WTC11 (cell line): Measurements from ENCODE around the gene LITAFD. TPM values are rescaled to one million over a fixed set of nuclear protein-coding genes. Genes with fewer than 3 reads are reported as not detected.

Experiments used
- ATAC-seq: fragments of 200-7000 bp; cut with Tn5 transposase; 2 replicates; pipeline ENCODE4 v1.10.0; 2021; ENCODE audit warnings: mild to moderate bottlenecking, moderate library complexity
- CTCF ChIA-PET: fragments of 300-600 bp; sonication (Branson Sonifier 250); formaldehyde crosslinking; loops from one replicate; lab custom pipeline; 2021; ENCODE audit warnings: antibody characterized with exemption; lab: Charles Lee
- POLR2A ChIA-PET: fragments of 350-600 bp; sonication (Branson Sonifier 250); formaldehyde crosslinking; loops from one replicate; lab custom pipeline; 2021; ENCODE audit warnings: antibody characterized with exemption; lab: Charles Lee
- DNase-seq: peaks from one replicate; pipeline ENCODE4 v3.0.0; 2021; ENCODE audit warnings: low spot score
- H3K27ac Mint-ChIP-seq: 2 replicates; pipeline ENCODE4 v1.8.0; 2021; ENCODE audit warnings: mixed read lengths
- H3K27me3 Mint-ChIP-seq: 2 replicates; pipeline ENCODE4 v1.8.0; 2021; ENCODE audit warnings: low read depth, mild to moderate bottlenecking, moderate library complexity, mixed read lengths
- H3K36me3 Mint-ChIP-seq: 2 replicates; pipeline ENCODE4 v1.8.0; 2021; ENCODE audit warnings: mixed read lengths
- H3K4me1 Mint-ChIP-seq: 2 replicates; pipeline ENCODE4 v1.8.0; 2022; ENCODE audit warnings: mixed read lengths
- H3K4me3 Mint-ChIP-seq: 2 replicates; pipeline ENCODE4 v1.8.0; 2021; ENCODE audit warnings: mild to moderate bottlenecking, moderate library complexity, mixed read lengths
- H3K9me3 Mint-ChIP-seq: 2 replicates; pipeline ENCODE4 v1.8.0; 2021; ENCODE audit warnings: mixed read lengths
- CBFB ChIP-seq: sonication (generic); formaldehyde crosslinking; IDR thresholded peaks from 2 replicates; pipeline ENCODE4 v1.8.1; 2022; ENCODE audit warnings: mild to moderate bottlenecking, low read depth, missing genetic modification reagents
- CREM ChIP-seq: sonication (generic); formaldehyde crosslinking; IDR thresholded peaks from 2 replicates; pipeline ENCODE4 v1.8.1; 2022; ENCODE audit warnings: mild to moderate bottlenecking, missing genetic modification reagents, moderate library complexity
- ELF4 ChIP-seq: sonication (generic); formaldehyde crosslinking; IDR thresholded peaks from 2 replicates; pipeline ENCODE4 v1.8.1; 2022; ENCODE audit warnings: low read depth, mild to moderate bottlenecking, moderate library complexity, missing genetic modification reagents
- FOXJ3 ChIP-seq: sonication (generic); formaldehyde crosslinking; IDR thresholded peaks from 2 replicates; pipeline ENCODE4 v1.9.0; 2021; ENCODE audit warnings: missing genetic modification reagents, mild to moderate bottlenecking, borderline replicate concordance
- GABPB1 ChIP-seq: sonication (generic); formaldehyde crosslinking; IDR thresholded peaks from 2 replicates; pipeline ENCODE4 v1.8.1; 2023; ENCODE audit warnings: mild to moderate bottlenecking, missing genetic modification reagents
- SP1 ChIP-seq: sonication (generic); formaldehyde crosslinking; conservative IDR thresholded peaks from 2 replicates; pipeline ENCODE4 v1.8.1; 2022; ENCODE audit warnings: missing genetic modification reagents
- TEAD1 ChIP-seq: sonication (generic); formaldehyde crosslinking; IDR thresholded peaks from 2 replicates; pipeline ENCODE4 v1.8.0; 2022; ENCODE audit warnings: mild to moderate bottlenecking, missing genetic modification reagents
- ZNF121 ChIP-seq: sonication (generic); formaldehyde crosslinking; IDR thresholded peaks from 2 replicates; pipeline ENCODE4 v1.8.0; 2023; ENCODE audit warnings: missing genetic modification reagents
- ZNF396 ChIP-seq: fragments of 250-450 bp; sonication (Bioruptor Pico); IDR thresholded peaks from 2 replicates; pipeline ENCODE4 v1.8.0; 2021; ENCODE audit warnings: mild to moderate bottlenecking, moderate library complexity, borderline replicate concordance
- total RNA-seq: library from RNA; stranded (reverse); gene quantifications from 3 replicates; pipeline ENCODE4 v1.2.3, GENCODE V29; 2021
- TF ChIP-seq, protein P1 (sequence below): sonication (generic); formaldehyde crosslinking; IDR thresholded peaks from 2 replicates; pipeline ENCODE4 v1.8.0; 2023; ENCODE audit warnings: mild to moderate bottlenecking, missing genetic modification reagents
- TF ChIP-seq, protein P2 (sequence below): sonication (generic); formaldehyde crosslinking; IDR thresholded peaks from 2 replicates; pipeline ENCODE4 v1.8.1; 2023; ENCODE audit warnings: mild to moderate bottlenecking, missing genetic modification reagents
- TF ChIP-seq, protein P3 (sequence below): fragments of 200-600 bp; IDR thresholded peaks from 2 replicates; pipeline ENCODE4 v1.8.0; 2022; ENCODE audit warnings: antibody characterized with exemption
- TF ChIP-seq, protein P4 (sequence below): fragments of 250-450 bp; sonication (Bioruptor Pico); IDR thresholded peaks from 2 replicates; pipeline ENCODE4 v1.9.0; 2021; ENCODE audit warnings: mild to moderate bottlenecking
- TF ChIP-seq, protein P5 (sequence below): sonication (generic); formaldehyde crosslinking; IDR thresholded peaks from 2 replicates; pipeline ENCODE4 v1.8.1; 2023; ENCODE audit warnings: mild to moderate bottlenecking, missing genetic modification reagents

The LITAFD gene
- total RNA-seq, 1 experiment from 2014 or later = not detected

DNA sequence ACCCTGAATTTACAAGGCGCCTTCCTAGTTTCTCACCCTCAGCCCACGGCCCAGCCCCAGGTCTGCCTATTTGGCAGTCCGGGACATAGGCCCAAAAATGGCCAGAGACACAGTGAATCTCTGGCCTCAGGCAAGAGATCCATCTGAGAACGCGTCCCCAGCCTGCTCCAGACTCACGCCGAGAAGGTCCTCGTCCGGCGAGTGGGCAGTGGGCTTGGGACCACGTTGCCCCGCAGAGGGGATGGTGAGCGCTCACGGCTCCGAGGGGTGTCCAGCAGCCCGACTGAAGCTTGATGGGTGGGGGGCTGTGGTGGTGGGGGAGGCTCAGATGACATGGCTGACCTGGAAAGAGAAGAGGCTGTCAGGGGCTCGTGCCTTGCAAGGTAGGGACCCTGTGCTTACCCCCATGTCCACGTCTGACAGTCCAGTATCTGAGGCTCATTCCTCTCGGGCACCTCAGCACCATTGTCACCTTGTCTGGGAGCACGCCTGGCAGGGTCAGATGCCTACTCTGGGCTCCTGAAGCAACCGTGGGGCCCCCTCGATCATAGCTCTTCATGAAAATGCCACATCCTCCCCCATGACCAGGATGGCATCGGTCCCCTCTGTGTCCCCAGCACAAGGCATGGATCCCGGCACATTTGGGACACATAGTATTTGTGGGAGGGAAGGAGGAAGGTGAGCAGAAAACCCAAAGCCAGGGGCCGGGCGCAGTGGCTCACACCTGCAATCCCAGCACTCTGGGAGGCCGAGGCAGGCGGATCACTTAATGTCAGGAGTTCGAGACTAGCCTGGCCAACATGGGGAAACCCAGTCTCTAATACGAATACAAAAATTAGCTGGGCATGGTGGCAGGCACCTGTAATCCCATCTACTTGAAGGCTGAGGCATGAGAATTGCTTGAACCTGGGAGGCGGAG, 22.9 kb upstream of the LITAFD start:
- ChIA-PET CTCF (interaction anchor here (0.6 to 1.5 kb wide), 3 partner anchors 14 to 208 kb away, joined by 3 to 5 read pairs (median 3); no protein-coding TSS in a partner anchor), POLR2A (interaction anchor here (1.6 kb wide), 1 partner anchor 10 kb away, joined by 4 read pairs; the partner anchor contains the start of gene CARHSP1)
- Mint-ChIP-seq H3K27me3 (no peaks in the 10 kb centered on the region), H3K27ac (peak overlapping the region; percentile 80), H3K4me3 (no peak overlapping the region), H3K9me3 (no peaks in the 10 kb centered on the region), H3K36me3 (peaks cover 45% of the 10 kb centered on the region), H3K4me1 (peaks cover 61% of the 10 kb centered on the region)
- DNase-seq (no peak), ATAC-seq (no peak)
- no peak for TF ChIP-seq SP1
- TF ChIP-seq, protein P1, sequence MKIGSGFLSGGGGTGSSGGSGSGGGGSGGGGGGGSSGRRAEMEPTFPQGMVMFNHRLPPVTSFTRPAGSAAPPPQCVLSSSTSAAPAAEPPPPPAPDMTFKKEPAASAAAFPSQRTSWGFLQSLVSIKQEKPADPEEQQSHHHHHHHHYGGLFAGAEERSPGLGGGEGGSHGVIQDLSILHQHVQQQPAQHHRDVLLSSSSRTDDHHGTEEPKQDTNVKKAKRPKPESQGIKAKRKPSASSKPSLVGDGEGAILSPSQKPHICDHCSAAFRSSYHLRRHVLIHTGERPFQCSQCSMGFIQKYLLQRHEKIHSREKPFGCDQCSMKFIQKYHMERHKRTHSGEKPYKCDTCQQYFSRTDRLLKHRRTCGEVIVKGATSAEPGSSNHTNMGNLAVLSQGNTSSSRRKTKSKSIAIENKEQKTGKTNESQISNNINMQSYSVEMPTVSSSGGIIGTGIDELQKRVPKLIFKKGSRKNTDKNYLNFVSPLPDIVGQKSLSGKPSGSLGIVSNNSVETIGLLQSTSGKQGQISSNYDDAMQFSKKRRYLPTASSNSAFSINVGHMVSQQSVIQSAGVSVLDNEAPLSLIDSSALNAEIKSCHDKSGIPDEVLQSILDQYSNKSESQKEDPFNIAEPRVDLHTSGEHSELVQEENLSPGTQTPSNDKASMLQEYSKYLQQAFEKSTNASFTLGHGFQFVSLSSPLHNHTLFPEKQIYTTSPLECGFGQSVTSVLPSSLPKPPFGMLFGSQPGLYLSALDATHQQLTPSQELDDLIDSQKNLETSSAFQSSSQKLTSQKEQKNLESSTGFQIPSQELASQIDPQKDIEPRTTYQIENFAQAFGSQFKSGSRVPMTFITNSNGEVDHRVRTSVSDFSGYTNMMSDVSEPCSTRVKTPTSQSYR (CRISPR knock-in tag) = no peak
- no peak for TF ChIP-seq FOXJ3 (CRISPR knock-in tag)
- no peak for TF ChIP-seq ZNF396 (CRISPR knock-in tag)
- TF ChIP-seq TEAD1 = no peak
- TF ChIP-seq, protein P2, sequence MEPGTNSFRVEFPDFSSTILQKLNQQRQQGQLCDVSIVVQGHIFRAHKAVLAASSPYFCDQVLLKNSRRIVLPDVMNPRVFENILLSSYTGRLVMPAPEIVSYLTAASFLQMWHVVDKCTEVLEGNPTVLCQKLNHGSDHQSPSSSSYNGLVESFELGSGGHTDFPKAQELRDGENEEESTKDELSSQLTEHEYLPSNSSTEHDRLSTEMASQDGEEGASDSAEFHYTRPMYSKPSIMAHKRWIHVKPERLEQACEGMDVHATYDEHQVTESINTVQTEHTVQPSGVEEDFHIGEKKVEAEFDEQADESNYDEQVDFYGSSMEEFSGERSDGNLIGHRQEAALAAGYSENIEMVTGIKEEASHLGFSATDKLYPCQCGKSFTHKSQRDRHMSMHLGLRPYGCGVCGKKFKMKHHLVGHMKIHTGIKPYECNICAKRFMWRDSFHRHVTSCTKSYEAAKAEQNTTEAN (CRISPR knock-in tag) = no peak
- TF ChIP-seq, protein P3, sequence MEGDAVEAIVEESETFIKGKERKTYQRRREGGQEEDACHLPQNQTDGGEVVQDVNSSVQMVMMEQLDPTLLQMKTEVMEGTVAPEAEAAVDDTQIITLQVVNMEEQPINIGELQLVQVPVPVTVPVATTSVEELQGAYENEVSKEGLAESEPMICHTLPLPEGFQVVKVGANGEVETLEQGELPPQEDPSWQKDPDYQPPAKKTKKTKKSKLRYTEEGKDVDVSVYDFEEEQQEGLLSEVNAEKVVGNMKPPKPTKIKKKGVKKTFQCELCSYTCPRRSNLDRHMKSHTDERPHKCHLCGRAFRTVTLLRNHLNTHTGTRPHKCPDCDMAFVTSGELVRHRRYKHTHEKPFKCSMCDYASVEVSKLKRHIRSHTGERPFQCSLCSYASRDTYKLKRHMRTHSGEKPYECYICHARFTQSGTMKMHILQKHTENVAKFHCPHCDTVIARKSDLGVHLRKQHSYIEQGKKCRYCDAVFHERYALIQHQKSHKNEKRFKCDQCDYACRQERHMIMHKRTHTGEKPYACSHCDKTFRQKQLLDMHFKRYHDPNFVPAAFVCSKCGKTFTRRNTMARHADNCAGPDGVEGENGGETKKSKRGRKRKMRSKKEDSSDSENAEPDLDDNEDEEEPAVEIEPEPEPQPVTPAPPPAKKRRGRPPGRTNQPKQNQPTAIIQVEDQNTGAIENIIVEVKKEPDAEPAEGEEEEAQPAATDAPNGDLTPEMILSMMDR = no peak
- TF ChIP-seq, protein P4, sequence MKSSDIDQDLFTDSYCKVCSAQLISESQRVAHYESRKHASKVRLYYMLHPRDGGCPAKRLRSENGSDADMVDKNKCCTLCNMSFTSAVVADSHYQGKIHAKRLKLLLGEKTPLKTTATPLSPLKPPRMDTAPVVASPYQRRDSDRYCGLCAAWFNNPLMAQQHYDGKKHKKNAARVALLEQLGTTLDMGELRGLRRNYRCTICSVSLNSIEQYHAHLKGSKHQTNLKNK = no peak
- no peak for TF ChIP-seq CBFB
- TF ChIP-seq CREM (CRISPR knock-in tag) = no peak
- TF ChIP-seq ZNF121 (CRISPR knock-in tag) = no peak

DNA sequence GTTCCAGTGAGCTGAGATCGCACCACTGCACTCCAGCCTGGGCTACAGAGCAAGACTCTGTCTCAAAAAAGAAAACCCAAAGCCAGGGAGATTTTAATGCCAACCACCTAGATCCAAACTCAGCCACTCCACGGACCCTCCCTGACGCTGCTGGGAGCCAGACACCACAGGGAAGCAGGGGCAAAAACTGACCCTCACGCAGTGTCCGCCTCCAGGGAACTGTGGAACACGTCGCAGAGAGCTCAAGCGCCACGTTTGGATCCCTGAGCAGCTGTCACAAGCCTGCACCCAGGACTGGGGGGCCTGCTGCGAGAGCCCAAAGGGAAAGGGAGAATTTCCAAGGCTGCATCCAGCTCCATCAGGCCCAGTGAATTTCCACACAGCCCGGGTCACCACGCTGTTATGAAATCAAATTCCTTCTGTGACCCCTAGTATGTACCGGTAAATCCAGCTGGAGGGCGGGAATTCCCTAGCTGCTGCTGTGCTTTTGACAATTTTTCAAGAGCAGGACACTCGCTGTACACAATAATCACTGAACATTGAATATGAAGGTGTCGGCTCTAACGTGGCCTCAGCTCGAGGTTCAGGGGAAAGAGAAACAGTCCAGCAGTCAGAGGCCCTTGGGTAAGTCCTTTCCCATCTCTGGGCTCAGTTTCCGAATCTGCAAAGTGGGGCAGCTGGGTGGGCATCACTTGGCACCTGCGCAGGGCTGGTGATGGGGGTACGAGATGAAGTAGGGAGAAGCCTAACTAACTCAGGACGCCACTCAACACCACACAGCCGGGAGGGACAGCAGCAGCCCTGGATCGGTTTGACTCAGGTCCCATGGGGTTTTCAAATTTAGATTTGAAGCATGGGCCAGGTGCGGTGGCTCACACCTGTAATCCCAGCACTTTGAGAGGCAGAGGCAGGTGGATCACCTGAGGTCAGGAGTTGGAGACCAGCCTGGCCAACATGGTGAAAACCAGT, 22.0 kb upstream of the LITAFD start:
- ATAC-seq = no peak
- DNase-seq = no peak
- H3K27me3 Mint-ChIP-seq = no peaks in the 10 kb centered on the region
- no peaks in the 10 kb centered on the region for H3K9me3 Mint-ChIP-seq
- POLR2A ChIA-PET = interaction anchor here (0.5 to 1.6 kb wide), 2 partner anchors 9 to 142 kb away, joined by 3 to 4 read pairs; partner anchors contain the start of gene CARHSP1
- H3K27ac Mint-ChIP-seq = peak overlapping the region; percentile 80
- H3K36me3 Mint-ChIP-seq = peaks cover 40% of the 10 kb centered on the region
- H3K4me1 Mint-ChIP-seq = peaks cover 63% of the 10 kb centered on the region
- TF ChIP-seq, protein P5, sequence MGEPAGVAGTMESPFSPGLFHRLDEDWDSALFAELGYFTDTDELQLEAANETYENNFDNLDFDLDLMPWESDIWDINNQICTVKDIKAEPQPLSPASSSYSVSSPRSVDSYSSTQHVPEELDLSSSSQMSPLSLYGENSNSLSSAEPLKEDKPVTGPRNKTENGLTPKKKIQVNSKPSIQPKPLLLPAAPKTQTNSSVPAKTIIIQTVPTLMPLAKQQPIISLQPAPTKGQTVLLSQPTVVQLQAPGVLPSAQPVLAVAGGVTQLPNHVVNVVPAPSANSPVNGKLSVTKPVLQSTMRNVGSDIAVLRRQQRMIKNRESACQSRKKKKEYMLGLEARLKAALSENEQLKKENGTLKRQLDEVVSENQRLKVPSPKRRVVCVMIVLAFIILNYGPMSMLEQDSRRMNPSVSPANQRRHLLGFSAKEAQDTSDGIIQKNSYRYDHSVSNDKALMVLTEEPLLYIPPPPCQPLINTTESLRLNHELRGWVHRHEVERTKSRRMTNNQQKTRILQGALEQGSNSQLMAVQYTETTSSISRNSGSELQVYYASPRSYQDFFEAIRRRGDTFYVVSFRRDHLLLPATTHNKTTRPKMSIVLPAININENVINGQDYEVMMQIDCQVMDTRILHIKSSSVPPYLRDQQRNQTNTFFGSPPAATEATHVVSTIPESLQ (CRISPR knock-in tag) = 0 out of 2 replicates have a peak, but pooled peaks have one; percentile 13
- no peak for TF ChIP-seq ELF4 (CRISPR knock-in tag)
- peak; percentile 86 for TF ChIP-seq GABPB1 (CRISPR knock-in tag)
- no peak overlapping the region for H3K4me3 Mint-ChIP-seq
- CTCF ChIA-PET = interaction anchor here (0.7 to 1.5 kb wide), 2 partner anchors 13 to 209 kb away, joined by 3 to 5 read pairs; no protein-coding TSS in a partner anchor
